Stimulated activated CD8-positive, alpha-beta memory T cell treated with anti-CD3 and anti-CD28 coated beads, Interleukin-4, amount 100 ng/mL, for 48 hours (primary cell): ENCODE data around the gene PTH2R.
"Not testable (repeated sequence)": the region's sequence is repeated elsewhere in the genome, so short reads cannot be mapped to it uniquely, and the experiment has no call there.

Experiments
- DNase-seq: peaks from one replicate; pipeline ENCODE4 v3.0.0-alpha.2; 2020

PTH2R gene

DNA sequence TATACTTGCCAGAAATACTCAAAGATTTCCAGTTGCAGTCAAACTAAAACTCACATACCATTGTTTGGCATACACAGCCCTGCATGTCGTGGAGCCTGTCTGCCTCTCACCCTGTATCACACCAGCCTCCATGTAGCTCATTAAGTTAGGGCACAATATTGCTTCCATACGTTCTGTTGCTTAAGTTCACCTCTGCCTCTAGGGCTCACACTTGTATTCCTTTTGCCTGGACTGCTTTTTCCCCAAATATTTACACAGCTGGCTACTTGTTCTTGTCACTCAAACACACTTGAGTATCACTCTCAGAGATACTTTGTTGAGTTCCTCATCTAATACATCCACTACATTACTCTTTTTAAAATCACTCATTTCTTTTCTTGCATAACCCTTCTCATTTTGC is 83.1 kb downstream of the PTH2R start:
- DNase-seq = no peak

DNA sequence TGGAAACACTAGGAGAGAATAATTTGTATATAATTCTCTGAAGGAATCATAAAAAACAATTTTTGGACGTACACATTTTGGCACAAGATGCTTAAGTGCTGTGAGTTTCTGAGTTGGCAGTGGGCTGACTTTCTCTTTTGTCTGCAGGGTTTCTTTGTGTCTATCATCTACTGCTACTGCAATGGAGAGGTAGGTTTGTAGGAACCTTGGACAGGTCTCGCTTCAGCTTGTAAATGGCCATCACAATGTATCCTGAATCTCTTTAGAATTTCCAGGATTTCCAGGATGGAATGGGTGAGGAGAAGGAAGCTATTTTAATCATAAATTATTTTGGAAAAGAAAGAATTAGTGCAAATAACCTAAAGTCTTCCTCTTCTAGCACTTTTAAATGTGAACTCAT is 83.9 kb downstream of the PTH2R start:
- DNase-seq = no peak

DNA sequence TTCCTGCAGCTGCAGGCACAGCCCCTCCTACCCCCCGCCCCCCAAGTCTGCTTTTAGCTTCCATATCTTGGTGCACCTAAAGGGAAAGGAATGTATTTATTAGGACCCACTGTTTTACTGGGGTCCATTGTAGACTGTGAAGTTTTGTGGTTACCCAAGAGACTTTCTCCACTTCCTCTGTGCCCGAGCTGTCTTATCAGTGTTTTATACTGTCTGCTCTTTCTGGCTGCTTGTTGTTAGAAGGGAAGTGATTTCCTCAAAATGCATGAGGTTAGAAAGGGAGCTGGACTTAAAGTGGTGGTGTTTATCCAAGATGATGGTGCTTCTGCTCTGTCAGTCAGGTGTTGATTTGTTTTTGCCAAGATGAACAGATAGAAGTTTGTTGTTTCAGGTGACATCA is 85.0 kb downstream of the PTH2R start:
- DNase-seq = no peak

DNA sequence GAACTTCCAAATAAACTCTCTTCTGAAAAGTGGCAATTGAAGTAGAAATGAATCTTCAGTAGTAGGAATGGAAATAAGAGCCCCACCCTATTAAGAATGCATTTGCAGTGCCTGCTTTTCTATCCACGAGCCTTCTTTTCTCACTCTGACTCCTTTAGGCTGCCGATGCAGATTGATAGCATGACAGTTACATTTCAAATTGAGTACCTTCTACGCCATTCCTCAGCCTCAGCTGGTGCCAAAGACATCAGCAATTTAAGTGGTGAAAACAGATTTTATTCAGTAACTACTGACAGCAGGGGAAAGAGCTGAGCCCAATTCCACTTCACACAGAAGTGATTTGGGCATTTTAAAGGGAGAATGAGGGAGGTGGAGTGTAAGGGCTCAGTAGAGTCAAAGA is 85.5 kb downstream of the PTH2R start:
- DNase-seq = no peak

DNA sequence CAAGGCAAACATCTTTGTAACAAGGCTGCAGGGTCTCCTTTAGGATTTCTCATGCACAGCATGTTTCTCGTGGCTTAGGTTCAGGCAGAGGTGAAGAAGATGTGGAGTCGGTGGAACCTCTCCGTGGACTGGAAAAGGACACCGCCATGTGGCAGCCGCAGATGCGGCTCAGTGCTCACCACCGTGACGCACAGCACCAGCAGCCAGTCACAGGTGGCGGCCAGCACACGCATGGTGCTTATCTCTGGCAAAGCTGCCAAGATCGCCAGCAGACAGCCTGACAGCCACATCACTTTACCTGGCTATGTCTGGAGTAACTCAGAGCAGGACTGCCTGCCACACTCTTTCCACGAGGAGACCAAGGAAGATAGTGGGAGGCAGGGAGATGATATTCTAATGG is 86.6 kb downstream of the PTH2R start:
- no peak for DNase-seq

DNA sequence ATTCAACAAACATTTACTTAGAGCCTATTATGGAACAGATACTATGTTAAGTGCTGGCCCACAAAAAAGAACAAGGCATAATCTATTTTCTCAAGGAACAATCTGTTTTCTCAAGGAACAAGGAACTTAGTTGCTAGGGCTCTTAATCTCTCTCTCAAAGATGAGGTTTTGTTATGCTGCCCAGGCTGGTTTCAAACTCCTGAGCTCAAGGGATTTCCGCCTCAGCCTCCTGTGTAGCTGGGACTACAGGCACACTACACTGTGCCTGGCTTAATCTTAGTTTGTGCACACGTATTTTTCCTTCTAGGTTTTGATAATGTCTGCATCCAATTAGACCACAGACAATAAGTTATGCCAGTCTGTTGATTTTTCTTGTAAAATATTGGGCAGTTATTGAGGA is 89.5 kb downstream of the PTH2R start:
- DNase-seq = no peak

DNA sequence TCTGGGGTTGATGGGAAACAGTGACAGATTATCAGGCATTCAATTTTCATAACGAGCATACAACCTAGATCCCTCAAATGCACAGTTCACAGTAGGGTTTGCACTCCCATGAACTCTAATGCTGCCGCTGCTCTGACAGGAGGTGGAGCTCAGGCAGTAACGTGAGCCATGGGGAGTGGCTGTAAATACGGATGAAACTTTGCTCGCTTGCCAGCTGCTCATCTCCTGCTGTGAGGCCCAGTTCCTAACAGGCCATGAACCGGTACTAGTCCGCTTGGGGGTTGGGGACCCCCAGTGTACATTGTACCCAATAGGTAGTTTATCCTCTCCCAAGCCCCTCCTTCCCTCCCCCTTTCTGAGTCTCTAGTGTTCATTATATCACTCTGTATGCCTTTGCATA is 94.6 kb downstream of the PTH2R start:
- DNase-seq = no peak

DNA sequence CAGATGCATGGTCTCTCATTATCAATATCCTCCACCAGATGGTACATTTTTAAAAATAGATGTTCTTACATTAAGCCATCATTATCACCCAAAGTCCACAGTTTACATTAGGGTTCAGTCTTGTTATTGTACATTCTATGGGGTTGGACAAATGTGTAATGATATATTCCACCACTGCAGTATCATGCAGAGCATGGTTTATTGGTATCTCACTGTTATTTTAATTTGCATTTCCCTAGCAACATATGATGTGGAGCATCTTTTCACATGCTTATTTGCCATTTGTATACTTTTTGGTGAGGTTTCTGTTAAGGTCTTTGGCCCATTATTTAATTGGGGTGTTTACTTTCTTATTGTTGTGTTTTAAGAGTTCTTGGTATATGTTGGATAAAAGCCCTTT is 95.7 kb downstream of the PTH2R start:
- DNase-seq = no peak

DNA sequence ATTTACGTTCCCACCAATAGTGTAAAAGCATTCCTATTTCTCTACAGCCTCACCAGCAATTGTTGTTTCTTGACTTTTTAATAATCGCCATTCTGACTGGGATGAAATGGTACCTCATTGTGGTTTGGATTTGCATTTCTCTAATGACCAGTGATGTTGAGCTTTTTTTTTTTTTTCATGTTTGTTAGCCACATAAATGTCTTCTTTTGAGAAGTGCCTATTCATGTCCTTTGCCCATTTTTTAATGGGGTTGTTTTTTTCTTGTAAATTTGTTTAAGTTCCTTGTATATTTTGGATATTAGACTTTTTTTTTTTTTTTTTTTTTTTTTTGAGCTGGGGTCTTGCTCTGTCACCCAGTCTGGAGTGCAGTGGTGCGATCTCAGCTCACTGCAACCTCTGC is 98.8 kb downstream of the PTH2R start:
- not testable (repeated sequence) for DNase-seq

DNA sequence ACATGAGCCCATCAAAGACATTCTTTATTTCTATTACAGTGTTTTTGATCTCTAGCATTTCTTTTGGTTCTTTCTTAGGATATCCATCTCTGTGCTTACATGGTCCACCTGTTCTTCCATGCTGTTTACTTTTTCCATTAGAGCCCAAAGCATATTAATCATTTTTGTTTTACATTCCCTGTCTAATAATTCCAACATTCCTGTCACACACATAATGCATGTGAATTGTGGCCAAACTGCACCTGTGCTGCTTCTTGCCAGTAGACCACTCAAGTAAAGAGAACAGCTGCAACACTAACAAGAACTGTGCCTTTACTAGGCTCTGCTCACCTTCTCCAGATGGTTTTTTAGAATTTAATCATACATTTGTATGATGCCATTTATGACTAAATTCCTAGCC is 103.0 kb downstream of the PTH2R start:
- no peak for DNase-seq

DNA sequence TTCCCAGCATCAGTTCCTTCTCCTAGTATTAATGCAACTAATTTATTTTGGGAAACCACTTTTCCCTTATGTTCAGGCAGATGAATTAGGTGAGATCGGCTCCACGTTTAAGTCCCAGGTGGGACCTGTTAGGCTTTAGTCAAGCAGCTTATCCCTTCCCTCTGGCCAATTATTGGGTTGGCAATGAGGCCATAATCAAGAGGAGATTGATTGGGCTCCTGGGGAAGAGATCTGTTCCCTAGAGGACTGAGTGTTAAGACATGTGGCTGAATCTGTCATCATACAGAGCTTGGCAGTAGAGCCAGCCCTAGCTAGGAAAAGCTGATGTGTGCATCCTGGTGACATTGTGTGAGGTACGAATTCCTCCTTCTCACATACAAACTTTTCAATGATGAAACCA is 104.4 kb downstream of the PTH2R start:
- DNase-seq = no peak

DNA sequence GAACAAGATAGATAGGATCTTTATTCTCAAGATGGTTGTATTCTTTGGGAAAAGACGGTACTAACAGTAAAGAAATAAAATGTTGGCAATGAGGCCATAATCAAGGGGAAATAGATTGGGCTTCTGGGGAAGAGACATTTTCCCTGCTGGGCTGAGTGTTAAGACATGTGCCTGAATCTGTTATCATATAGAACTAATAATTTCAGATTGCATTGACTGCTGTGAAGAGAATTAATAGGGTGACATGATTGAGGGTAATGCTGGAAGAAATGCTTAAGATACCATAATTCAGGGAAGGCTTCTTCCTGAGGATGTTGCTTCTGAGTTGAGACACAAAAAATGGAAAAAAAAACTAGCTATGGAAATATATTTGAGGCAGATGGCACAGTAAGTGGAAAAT is 105.0 kb downstream of the PTH2R start:
- DNase-seq = no peak

DNA sequence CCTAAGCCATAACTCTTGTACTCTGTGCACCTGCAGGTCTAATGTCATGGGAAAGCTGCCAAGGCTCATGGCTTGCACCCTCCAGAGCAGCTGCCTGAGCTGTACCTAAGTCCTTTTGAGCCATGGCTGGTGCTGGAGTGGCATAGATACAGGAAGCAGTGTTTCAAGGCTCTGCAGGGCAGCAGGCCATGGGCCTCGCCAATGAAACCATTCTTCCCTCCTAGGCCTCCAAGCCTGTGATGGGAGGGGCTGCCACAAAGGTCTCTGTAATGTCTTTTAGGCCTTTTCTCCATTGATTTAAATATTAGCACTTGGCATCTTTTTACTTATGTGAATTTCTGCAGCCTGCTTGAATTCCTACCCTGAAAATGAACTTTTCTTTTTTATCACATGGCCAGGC is 108.5 kb downstream of the PTH2R start:
- DNase-seq = no peak

DNA sequence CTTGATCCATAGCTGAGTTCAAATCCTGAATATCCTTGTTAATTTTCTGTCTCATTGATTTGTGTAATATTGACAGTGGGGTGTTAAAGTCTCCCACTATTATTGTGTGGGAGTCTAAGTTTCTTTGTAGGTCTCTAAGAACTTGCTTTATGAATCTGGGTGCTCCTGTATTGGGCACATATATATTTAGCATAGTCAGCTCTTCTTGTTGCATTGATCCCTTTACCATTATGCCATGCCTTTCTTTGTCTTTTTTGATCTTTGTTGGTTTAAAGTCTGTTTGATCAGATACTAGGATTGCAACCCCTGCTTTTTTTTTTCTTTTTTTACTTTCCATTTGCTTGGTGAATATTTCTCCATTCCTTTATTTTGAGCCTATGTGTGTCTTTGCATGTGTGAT is 116.5 kb downstream of the PTH2R start:
- not testable (repeated sequence) for DNase-seq

DNA sequence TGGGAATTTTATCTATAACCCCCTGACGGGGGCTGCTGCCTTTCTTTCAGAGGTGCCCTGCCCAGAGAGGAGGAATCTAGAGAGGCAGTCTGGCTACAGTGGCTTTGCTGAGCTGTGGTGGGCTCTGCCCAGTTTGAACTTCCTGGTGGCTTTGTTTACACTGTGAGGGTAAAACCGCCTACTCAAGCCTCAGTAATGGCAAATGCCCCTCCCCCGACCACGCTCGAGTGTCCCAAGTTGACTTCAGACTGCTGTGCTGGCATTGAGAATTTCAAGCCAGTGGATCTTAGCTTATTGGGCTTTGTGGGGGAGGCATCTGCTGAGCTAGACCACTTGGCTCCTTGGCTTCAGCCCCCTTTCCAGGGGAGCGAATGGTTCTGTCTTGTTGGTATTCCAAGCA is 118.6 kb downstream of the PTH2R start:
- not testable (repeated sequence) for DNase-seq

DNA sequence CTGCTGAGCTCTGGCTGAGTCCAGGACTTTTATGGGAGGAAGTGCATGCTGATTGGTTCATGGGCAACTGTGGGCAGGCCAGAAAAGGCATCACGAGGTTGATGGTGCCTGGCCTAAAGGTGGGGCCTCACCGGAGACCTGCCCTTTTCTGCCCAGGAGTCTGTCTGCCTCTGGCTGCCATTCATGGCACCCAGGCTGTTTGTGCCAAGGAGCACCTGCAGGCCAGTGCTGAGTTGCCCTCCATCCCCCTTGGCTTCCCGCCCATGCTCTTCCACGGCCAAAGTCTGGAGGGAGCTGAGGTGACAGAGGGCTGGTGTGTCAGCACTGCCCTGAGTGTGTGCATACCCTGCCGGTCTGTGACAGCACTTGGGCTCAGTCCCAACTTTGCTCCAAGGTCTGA is 123.2 kb downstream of the PTH2R start:
- no peak for DNase-seq

DNA sequence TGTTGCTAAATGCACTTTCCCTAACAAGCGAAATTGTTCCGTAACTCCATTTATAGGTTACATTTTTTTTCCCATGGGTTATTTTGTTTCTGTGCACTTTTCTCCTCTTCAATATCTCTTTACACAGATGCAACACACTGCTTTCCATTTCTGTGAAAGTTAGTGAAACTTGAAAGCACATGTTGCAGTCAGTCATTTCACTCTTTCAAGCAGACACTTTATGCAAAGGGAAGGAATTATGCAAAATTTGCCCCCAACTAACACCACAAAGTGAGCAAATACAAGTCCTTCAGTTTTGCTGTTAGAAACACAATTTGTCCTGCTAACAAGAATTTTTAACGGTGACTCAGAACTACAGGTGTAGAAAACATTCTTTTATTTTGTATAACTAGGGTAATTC is 124.8 kb downstream of the PTH2R start:
- DNase-seq = no peak

DNA sequence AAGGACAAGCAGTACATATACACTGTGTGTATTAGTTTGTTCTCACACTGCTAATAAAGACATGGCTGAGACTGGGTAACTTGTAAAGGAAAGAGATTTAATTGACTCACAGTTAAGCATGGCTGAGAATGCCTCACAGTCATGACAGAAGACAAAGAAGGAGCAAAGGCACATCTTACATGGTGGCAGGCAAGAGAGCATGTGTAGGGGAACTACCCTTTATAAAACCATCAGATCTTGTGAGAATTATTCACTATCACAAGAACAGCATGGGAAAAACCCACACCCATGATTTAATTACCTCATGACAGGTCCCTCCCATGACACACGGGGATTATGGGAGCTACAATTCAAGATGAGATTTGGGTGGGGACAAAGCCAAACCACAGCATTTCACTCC is 129.0 kb downstream of the PTH2R start:
- DNase-seq = not testable (repeated sequence)

DNA sequence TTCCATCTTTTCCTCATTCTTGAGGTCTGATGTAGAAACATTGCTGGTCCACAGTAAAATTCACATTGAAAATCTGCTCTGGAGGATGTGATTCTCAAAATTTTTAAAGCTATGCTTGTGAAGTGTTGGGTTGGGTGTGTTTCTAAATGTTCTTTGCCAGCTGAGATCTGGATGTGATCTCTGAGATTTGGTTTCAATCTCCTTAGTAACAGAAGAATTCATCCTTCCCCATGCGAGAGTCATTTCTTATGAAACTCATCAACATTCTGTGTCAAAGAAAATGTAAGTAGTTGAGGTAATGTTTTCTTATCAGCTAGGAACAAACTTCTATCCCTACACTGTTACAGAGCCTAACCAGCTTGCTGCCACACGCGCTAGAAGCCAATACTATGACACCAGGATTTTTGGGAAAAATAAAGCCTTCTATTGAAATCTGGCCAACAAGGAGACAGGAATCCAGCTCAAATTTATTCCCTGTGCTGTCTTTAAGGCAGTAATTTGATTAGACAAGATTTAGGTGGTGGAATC is 134.9 kb downstream of the PTH2R start:
- no peak for DNase-seq

DNA sequence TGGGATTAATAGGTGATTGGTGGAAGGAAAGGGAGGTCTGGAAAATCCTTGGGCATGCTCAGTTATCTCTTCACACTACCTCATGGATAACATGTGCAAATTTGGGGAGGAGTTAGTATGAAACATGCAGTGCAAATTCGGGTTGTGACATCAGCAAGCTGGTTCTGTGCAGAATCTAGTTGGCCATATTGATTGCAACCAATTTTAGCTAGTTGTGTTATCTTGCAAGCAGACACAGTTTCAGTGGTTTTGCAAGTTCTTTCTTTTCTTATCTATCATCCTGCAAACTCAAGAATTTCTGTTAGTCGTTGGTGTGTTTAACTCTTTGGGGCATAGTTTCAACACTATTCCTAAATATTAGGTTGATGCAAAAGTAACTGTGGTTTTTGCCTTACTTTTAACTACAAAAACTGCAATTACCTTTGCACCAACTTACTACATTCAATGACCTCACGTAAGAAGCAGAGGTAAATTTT is 135.4 kb downstream of the PTH2R start:
- DNase-seq = no peak

DNA sequence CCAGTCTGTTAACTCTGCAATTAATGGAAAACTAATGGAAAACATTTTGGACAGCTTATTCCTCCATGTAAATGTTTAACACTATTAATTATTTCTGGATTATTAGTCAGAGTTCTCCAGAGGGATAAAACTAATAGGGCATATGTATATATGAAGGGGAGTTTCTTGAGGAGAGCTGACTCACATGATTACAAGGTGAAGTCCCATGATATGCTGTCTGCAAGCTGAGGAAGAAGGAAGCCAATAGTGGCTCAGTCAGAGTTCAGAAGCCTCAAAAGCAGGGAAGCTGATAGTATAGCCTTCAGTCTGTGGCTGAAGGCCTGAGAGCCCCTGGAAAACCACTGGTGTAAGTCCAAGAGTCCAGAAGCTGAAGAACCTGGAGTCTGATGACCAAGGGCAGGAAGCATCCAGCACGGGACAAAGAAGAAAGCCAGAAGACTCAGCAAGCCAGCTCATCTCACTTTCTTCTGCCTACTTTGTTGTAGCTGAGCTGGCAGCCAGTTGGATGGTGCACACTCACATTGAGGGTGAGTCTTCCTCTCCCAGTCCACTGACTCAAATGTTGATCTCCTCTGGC is 136.0 kb downstream of the PTH2R start:
- DNase-seq = no peak
